Ectodermal cell (in vitro differentiated cells): ENCODE results near the gene SAMD3.

ENCODE experiments used
- H3K27ac ChIP-seq: 2 replicates; pipeline ENCODE4 v1.7.0; 2013; ENCODE audit warnings: mild to moderate bottlenecking, low read depth, low read length; ENCODE audit not compliant: insufficient read depth, poor library complexity, severe bottlenecking
- H3K27me3 ChIP-seq: 2 replicates; pipeline ENCODE4 v1.7.0; 2013; ENCODE audit warnings: mild to moderate bottlenecking, low read length; ENCODE audit not compliant: insufficient read depth, control insufficient read depth, poor library complexity, severe bottlenecking
- H3K36me3 ChIP-seq: one replicate; pipeline ENCODE4 v1.7.0; 2013; ENCODE audit warnings: low read length; ENCODE audit not compliant: control insufficient read depth, insufficient read depth
- H3K4me1 ChIP-seq: one replicate; pipeline ENCODE4 v1.7.0; 2013; ENCODE audit warnings: low read length; ENCODE audit not compliant: control insufficient read depth, insufficient read depth
- H3K4me3 ChIP-seq: 2 replicates; pipeline ENCODE4 v1.7.0; 2013; ENCODE audit warnings: low read depth, low read length, control low read depth; ENCODE audit not compliant: insufficient read depth
- H3K9me3 ChIP-seq: 2 replicates; pipeline ENCODE4 v1.7.0; 2013; ENCODE audit warnings: mild to moderate bottlenecking, low read length, moderate library complexity; ENCODE audit not compliant: control insufficient read depth
- WGBS, 2 experiments: methylation state at CpG; one replicate each; pipeline ENCODE4 v1.1.7; 2013; ENCODE audit warnings: missing lambda C conversion rate in 2 of 2; 5-methylcytosine and 5-hydroxymethylcytosine counted together

The SAMD3 gene

DNA sequence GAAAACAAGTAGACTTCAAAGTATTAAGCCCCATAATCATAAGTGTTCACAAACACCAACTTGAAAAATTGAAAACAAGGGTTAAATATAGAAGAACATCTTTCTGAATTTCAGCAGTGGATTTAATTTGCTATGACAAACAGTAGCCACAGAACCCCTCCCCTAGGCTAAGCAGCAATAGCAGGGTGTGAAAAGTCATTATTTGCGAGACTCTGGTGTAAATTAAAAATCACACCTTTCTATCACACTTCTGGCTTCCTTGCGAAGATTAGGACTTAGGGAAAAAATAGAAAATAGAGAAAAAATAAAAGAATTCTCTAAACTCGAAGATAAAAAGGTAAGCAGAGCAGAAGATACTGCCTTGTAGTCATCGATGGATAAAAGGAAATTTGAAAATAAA is 6.1 kb downstream of the SAMD3 start:
- no peaks in the 10 kb centered on the region for H3K27me3 ChIP-seq
- no peaks in the 10 kb centered on the region for H3K36me3 ChIP-seq
- WGBS, 2 experiments: 95 to 99% methylated on average over 2 to 3 of the region's 4 CpGs
- H3K27ac ChIP-seq: no peak overlapping the region
- H3K4me1 ChIP-seq: peaks cover 3% of the 10 kb centered on the region
- H3K4me3 ChIP-seq: no peak overlapping the region
- H3K9me3 ChIP-seq: no peaks in the 10 kb centered on the region

DNA sequence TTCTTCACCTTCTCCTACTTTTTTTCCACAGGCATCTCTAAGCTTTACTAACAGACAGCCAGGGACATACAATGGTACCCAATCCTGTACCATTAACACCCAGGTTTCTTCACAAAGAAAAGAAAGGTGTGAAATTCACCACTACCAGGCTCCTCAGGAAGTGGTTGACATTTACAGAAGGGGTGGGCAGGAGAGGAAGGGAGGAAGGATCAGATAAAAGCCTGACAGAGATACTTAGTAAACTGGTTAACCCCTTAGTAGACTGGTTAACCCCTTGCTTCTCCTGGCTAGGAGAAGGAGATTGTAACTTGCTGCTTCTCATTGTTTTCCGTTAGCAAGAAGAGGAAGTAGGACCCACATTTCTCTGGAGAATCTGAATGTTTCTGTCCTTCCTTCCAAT is 7.2 kb downstream of the SAMD3 start:
- H3K27ac ChIP-seq: no peak overlapping the region
- WGBS, 2 experiments: 40 to 60% methylated on average over 1 of the region's 1 CpG
- no peaks in the 10 kb centered on the region for H3K9me3 ChIP-seq
- H3K27me3 ChIP-seq: no peaks in the 10 kb centered on the region
- no peaks in the 10 kb centered on the region for H3K36me3 ChIP-seq
- no peak overlapping the region for H3K4me3 ChIP-seq
- H3K4me1 ChIP-seq: peaks cover 3% of the 10 kb centered on the region

DNA sequence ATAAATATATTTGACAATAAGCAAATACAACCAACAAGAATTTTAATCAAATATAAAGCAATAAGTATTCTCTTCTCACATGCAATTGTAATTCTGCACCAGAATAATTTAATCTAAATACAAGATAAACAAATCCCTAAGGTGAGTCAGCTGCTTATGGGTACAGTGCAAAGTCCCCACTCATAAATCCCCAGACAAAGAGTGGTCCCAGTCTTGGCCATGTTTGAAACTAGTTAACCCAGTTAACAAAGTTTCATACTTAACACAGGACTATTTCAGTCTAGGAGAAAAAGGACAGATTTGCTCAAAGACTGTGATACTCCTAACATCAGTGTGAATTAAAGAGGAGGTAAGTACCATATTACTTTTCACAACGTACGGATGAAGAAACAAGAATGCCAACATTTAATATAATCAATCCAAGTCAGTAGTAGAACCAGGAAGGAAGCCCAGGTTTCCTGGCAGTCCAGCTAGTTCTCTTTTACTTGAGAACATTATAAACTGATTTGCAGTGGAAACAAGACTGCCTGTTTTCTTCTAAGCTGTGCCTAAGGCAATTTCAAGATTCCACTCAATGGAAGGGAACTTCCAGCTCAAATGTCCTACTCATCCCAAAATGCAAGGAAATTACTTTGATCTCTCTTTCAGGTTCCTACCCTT is 10.4 kb downstream of the SAMD3 start:
- Histone ChIP-seq H3K4me1 (peaks cover 3% of the 10 kb centered on the region), H3K27ac (no peak overlapping the region)

DNA sequence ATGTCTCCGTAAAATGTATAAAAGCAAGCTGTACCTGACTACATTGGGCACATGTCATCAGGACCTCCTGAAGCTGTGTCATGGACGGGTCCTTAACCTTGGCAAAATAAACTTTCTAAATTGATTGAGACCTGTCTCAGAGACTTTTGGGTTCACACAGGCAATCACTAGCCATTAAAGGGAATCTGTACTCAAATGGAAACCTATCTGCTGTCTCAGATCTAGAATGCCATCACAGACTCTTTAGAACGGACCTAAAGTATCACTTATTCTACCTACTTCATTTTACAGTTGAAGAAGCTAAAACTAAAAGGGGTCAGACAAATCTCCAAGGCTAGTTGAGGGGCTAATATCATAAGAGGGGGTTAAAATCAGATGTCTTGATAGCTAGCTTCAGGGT is 11.1 kb downstream of the SAMD3 start:
- Histone ChIP-seq H3K27me3 (no peaks in the 10 kb centered on the region), H3K9me3 (no peaks in the 10 kb centered on the region), H3K27ac (no peak overlapping the region), H3K4me3 (no peak overlapping the region), H3K36me3 (no peaks in the 10 kb centered on the region), H3K4me1 (peaks cover 3% of the 10 kb centered on the region)
- 89 to 92% methylated on average over 3 of the region's 3 CpGs for WGBS, 2 experiments

More for the DNA sequence above, 10.4 kb downstream of the SAMD3 start:
- 69 to 75% methylated on average over 2 of the region's 2 CpGs for WGBS, 2 experiments
- Histone ChIP-seq H3K4me3 (no peak overlapping the region), H3K9me3 (no peaks in the 10 kb centered on the region), H3K36me3 (no peaks in the 10 kb centered on the region), H3K27me3 (no peaks in the 10 kb centered on the region)

DNA sequence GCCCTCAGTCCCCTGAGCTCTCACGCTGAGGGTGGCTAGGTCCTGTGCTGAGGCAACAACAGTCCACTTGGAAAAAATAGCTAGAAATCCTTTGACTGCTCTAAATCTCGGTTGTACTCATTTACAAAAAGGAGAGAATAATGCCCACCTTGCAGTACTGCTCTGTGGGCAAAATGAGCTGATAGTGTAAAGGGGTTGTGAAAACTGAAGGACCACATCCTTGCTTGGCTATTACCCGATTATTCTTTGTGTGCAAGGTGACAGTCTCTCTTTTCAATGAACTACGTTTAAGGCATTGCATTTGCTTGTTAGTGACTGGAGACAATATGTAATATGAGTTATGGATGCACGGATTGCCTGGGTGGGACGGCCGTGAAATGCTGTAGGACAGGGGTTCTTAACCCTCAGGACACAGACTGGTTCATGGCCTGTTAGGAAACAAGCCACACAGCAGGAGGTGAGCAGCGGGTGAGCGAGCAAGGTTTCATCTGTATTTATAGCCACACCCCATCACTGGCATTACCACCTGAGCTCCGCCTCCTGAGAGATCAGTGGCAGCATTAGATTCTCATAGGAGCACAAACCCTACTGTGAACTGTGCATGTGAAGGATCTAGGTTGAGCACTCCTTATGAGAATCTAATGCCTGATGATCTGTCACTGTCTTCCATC is 14.6 kb downstream of the SAMD3 start:
- Histone ChIP-seq H3K9me3 (no peaks in the 10 kb centered on the region), H3K27ac (no peak overlapping the region), H3K27me3 (no peaks in the 10 kb centered on the region), H3K4me1 (no peaks in the 10 kb centered on the region), H3K4me3 (no peak overlapping the region), H3K36me3 (no peaks in the 10 kb centered on the region)
- 94 to 97% methylated on average over 10 of the region's 10 CpGs for WGBS, 2 experiments

DNA sequence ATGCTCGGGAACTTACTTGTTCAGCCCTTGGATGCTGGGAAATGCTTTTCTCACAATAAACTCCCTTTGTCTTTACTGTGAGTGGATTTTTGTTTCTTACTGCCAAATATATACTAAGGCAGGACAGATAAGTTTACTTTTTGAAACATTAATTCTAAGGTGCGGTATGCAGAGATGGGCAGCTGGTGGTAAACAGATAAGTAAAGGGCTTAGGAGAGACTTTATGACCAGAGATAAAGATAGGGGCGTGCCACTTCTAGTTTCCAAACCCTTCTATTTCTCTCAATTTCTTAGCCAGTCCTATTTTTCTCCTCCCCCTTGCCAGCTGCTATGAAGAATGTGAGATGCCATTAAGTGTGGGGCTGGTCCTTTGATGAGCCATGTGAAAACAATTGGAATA is 16.3 kb downstream of the SAMD3 start:
- Histone ChIP-seq H3K4me1 (no peaks in the 10 kb centered on the region), H3K27ac (no peak overlapping the region), H3K4me3 (no peak overlapping the region), H3K27me3 (no peaks in the 10 kb centered on the region), H3K36me3 (no peaks in the 10 kb centered on the region), H3K9me3 (no peaks in the 10 kb centered on the region)
- 82 to 100% methylated on average over 2 to 3 of the region's 3 CpGs for WGBS, 2 experiments

DNA sequence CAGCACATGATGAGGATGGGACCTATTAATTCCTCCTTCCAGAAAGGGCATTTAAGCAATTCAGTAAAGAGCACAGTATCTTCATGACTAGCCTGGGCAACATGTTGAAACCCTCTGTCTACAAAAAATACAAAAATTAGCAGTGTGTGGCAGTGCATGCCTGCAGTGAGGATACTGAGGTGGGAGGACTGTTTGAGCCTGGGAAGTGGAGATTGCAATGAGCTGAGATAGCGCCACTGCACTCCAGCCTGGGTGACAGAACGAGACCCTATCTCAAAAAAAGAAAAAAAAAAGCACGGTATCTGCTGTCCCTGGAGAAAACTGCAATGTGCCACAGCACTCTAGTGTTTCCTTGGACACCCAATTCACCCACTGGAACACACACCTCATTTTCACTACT is 18.4 kb downstream of the SAMD3 start:
- WGBS, 2 experiments: 72 to 85% methylated on average over 3 of the region's 3 CpGs
- no peak overlapping the region for H3K27ac ChIP-seq
- H3K9me3 ChIP-seq: no peaks in the 10 kb centered on the region
- no peaks in the 10 kb centered on the region for H3K36me3 ChIP-seq
- no peak overlapping the region for H3K4me3 ChIP-seq
- H3K4me1 ChIP-seq: no peaks in the 10 kb centered on the region
- no peaks in the 10 kb centered on the region for H3K27me3 ChIP-seq

DNA sequence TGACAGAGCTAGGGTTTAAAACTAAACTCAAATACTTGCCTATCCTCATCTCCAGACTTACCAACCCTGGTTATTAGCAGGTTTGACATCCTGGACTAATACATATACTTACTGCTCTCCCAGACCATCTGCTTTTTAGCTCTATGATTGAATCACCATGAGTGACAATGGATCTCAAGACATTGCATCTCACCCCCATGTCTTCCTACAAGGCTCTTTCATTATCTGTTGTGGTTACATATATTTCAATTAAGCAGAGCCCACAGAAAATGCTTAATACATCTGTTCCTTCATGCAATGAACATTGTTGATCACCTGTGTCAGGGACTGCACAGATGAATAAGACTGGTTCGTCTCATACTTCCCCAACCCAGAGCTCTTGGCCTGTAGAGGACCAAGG is 19.4 kb downstream of the SAMD3 start:
- Histone ChIP-seq H3K4me1 (no peaks in the 10 kb centered on the region), H3K9me3 (no peaks in the 10 kb centered on the region), H3K27ac (no peak overlapping the region), H3K4me3 (no peak overlapping the region), H3K27me3 (no peaks in the 10 kb centered on the region), H3K36me3 (no peaks in the 10 kb centered on the region)
- WGBS, 2 experiments: 100% methylated on average over 1 of the region's 1 CpG

DNA sequence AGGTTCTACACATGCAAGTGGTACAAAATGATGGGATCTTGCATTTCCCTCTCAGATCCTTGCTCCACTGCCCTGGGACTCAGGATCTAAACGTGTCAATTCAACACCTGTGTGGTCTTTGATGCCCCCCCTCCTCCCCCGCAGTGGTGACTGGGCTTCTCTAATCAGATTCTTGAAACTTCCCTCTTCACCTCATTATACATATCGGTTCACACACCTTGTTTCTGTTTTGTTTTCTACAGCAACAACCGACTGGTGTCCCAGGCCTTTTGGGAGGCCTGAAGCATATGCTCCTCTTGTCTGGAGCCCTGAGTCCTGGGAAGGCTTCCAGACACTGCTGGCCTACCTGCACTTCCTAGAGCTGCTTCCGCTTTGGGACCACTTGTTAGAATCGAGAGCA is 20.0 kb downstream of the SAMD3 start:
- Histone ChIP-seq H3K27ac (no peak overlapping the region), H3K9me3 (no peaks in the 10 kb centered on the region), H3K4me1 (no peaks in the 10 kb centered on the region), H3K36me3 (no peaks in the 10 kb centered on the region), H3K27me3 (no peaks in the 10 kb centered on the region), H3K4me3 (no peak overlapping the region)
- 57 to 62% methylated on average over 6 of the region's 6 CpGs for WGBS, 2 experiments

DNA sequence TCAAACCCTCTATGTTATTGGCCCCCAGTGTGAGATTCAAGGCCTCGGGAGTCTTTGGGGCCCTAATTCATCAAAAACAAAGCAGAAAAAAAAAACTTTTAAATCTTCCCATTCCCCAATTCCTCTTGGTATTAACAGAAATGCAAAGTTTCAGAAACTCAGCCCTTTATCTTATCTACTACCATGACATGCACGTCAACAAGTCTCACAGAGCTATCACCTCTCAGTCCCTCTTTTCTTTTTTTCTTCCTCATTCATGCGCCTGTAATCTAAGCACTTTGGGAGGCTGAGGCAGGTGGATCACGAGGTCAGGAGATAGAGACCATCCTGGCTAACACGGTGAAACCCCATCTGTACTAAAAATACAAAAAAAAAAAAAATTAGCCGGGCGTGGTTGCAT is 22.7 kb downstream of the SAMD3 start:
- WGBS, 2 experiments: 86 to 89% methylated on average over 7 of the region's 7 CpGs
- Histone ChIP-seq H3K4me1 (no peaks in the 10 kb centered on the region), H3K9me3 (no peaks in the 10 kb centered on the region), H3K27me3 (no peaks in the 10 kb centered on the region), H3K27ac (no peak overlapping the region), H3K4me3 (no peak overlapping the region), H3K36me3 (no peaks in the 10 kb centered on the region)
